Upper lobe of left lung (tissue), 4 donors: ENCODE data around the gene MGST1.

Experiments used
- CTCF ChIP-seq, 6 experiments: fragments of 450-650 bp in 4 of 6; fragments of 200-600 bp in 2 of 6; sonication (generic) in 2 of 6; IDR thresholded peaks; one replicate each; pipeline ENCODE4 v1.5.1; 2016 to 2019; ENCODE audit warnings: antibody characterized with exemption in 6 of 6
- POLR2A ChIP-seq, 4 donors: fragments of 450-650 bp; IDR thresholded peaks; one replicate each; pipeline ENCODE4 v1.5.1; 2016 to 2017; ENCODE audit warnings: antibody characterized with exemption in 4 of 4, mild to moderate bottlenecking in 2 of 4
- POLR2AphosphoS5 ChIP-seq, 2 donors: sonication (generic); formaldehyde crosslinking; IDR thresholded peaks; one replicate each; pipeline ENCODE4 v1.5.1; 2017; ENCODE audit warnings: antibody characterized with exemption in 2 of 2

DNA sequence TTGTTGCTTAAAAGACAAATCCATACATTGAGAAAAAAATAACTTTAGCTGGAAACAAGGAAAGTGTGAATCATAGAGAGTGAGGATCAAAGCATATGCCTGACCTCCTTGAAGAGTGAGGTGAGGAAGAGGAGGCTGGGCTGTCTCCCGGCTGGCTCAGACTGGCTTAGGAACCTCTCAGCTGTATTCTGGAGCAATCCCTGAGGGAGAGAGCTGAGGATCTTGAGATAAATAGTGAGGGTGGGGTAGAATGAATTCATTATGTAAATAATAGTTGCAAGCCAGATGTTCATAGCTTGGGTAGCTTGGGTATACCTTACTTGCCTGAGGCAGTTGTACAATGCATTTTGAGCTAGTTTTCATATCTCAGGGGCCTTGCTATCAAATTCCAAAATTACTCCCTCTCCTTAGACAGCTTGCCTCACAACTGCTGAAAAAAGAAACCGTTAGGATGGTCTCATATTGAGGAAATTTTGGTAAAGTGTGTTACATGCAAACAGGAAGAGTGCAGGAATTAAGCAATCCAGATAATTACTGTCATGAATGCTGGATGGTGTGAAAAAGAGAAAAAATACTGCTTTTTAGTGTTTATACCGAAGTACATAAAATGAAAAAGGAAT lies 39.5 kb upstream of the MGST1 start:
- TF ChIP-seq CTCF (IDR thresholded peaks at IDR 0.05) (no peak), POLR2AphosphoS5 (IDR thresholded peaks at IDR 0.05) (no peak), POLR2A (IDR thresholded peaks at IDR 0.05) (no peak)
